ENCODE measurements around the gene NCR3LG1. TPM values are rescaled to one million over a fixed set of nuclear protein-coding genes. Genes with fewer than 3 reads are reported as not detected.

Gene NCR3LG1
- total RNA-seq, 1 experiment from 2014 or later: 0.03 TPM

- peak; percentile 77 for DNase-seq
- Histone ChIP-seq H3K4me3 (ENCODE audit: insufficient read depth, low read depth, low read length) (peak overlapping the region; percentile 40), H3K27me3 (ENCODE audit: control insufficient read depth, insufficient read depth, low read length) (peaks cover 47% of the 10 kb centered on the region), H3K36me3 (replicated peaks; ENCODE audit: control insufficient read depth, insufficient read depth, low read length) (no peaks in the 10 kb centered on the region)
These were observed 1.6 kb downstream of the NCR3LG1 start for GRCh38 chr11:17352950-17353820.

- H3K36me3 ChIP-seq (replicated peaks; ENCODE audit: control insufficient read depth, insufficient read depth, low read length): no peaks in the 10 kb centered on the region
- H3K27me3 ChIP-seq (ENCODE audit: control insufficient read depth, insufficient read depth, low read length): peaks cover 46% of the 10 kb centered on the region
- peak overlapping the region; percentile 40; the same call in 1 of the 2 replicates for H3K4me3 ChIP-seq (ENCODE audit: insufficient read depth, low read depth, low read length)
- DNase-seq: peak; percentile 15
These were observed 2.4 kb downstream of the NCR3LG1 start for GRCh38 chr11:17353821-17354600.

GRCh38 chr11:17354601-17354991 is 3.0 kb downstream of the NCR3LG1 start:
- H3K4me3 ChIP-seq (ENCODE audit: insufficient read depth, low read depth, low read length): no peak overlapping the region
- DNase-seq: peak; percentile 73
- no peaks in the 10 kb centered on the region for H3K36me3 ChIP-seq (replicated peaks; ENCODE audit: control insufficient read depth, insufficient read depth, low read length)
- peaks cover 41% of the 10 kb centered on the region for H3K27me3 ChIP-seq (ENCODE audit: control insufficient read depth, insufficient read depth, low read length)

- no peaks in the 10 kb centered on the region for H3K36me3 ChIP-seq (replicated peaks; ENCODE audit: control insufficient read depth, insufficient read depth, low read length)
- no peak overlapping the region for H3K4me3 ChIP-seq (ENCODE audit: insufficient read depth, low read depth, low read length)
- no peaks in the 10 kb centered on the region for H3K27me3 ChIP-seq (ENCODE audit: control insufficient read depth, insufficient read depth, low read length)
- DNase-seq: no peak
These were observed 14.9 kb downstream of the NCR3LG1 start for GRCh38 chr11:17366495-17366894.

GRCh38 chr11:17368551-17368950 is 17.0 kb downstream of the NCR3LG1 start:
- Histone ChIP-seq H3K4me3 (ENCODE audit: insufficient read depth, low read depth, low read length) (no peak overlapping the region), H3K27me3 (ENCODE audit: control insufficient read depth, insufficient read depth, low read length) (no peaks in the 10 kb centered on the region), H3K36me3 (replicated peaks; ENCODE audit: control insufficient read depth, insufficient read depth, low read length) (no peaks in the 10 kb centered on the region; the same call in 1 of the 2 replicates)
- DNase-seq: no peak

GRCh38 chr11:17369094-17369493 is 17.5 kb downstream of the NCR3LG1 start:
- Histone ChIP-seq H3K36me3 (replicated peaks; ENCODE audit: control insufficient read depth, insufficient read depth, low read length) (no peaks in the 10 kb centered on the region; the same call in 1 of the 2 replicates), H3K27me3 (ENCODE audit: control insufficient read depth, insufficient read depth, low read length) (no peaks in the 10 kb centered on the region), H3K4me3 (ENCODE audit: insufficient read depth, low read depth, low read length) (no peak overlapping the region)
- no peak for DNase-seq

- Histone ChIP-seq H3K36me3 (replicated peaks; ENCODE audit: control insufficient read depth, insufficient read depth, low read length) (no peaks in the 10 kb centered on the region; the same call in 1 of the 2 replicates), H3K4me3 (ENCODE audit: insufficient read depth, low read depth, low read length) (no peak overlapping the region), H3K27me3 (ENCODE audit: control insufficient read depth, insufficient read depth, low read length) (no peaks in the 10 kb centered on the region)
- DNase-seq: no peak
These were observed 18.2 kb downstream of the NCR3LG1 start for GRCh38 chr11:17369684-17370243.

- DNase-seq: no peak
- no peak overlapping the region for H3K4me3 ChIP-seq (ENCODE audit: insufficient read depth, low read depth, low read length)
- H3K27me3 ChIP-seq (ENCODE audit: control insufficient read depth, insufficient read depth, low read length): no peaks in the 10 kb centered on the region
- no peaks in the 10 kb centered on the region; the same call in 1 of the 2 replicates for H3K36me3 ChIP-seq (replicated peaks; ENCODE audit: control insufficient read depth, insufficient read depth, low read length)
These were observed 20.0 kb downstream of the NCR3LG1 start for GRCh38 chr11:17371614-17372013.

GRCh38 chr11:17375547-17375946 is 23.9 kb downstream of the NCR3LG1 start:
- no peak for DNase-seq
- Histone ChIP-seq H3K27me3 (ENCODE audit: control insufficient read depth, insufficient read depth, low read length) (no peaks in the 10 kb centered on the region), H3K4me3 (ENCODE audit: insufficient read depth, low read depth, low read length) (no peak overlapping the region), H3K36me3 (replicated peaks; ENCODE audit: control insufficient read depth, insufficient read depth, low read length) (no peaks in the 10 kb centered on the region; the same call in 1 of the 2 replicates)

- H3K4me3 ChIP-seq (ENCODE audit: insufficient read depth, low read depth, low read length): no peak overlapping the region
- H3K27me3 ChIP-seq (ENCODE audit: control insufficient read depth, insufficient read depth, low read length): no peaks in the 10 kb centered on the region
- DNase-seq: no peak
- no peaks in the 10 kb centered on the region; the same call in 1 of the 2 replicates for H3K36me3 ChIP-seq (replicated peaks; ENCODE audit: control insufficient read depth, insufficient read depth, low read length)
These were observed 24.9 kb downstream of the NCR3LG1 start for GRCh38 chr11:17376493-17376892.

- H3K36me3 ChIP-seq (replicated peaks; ENCODE audit: control insufficient read depth, insufficient read depth, low read length): no peaks in the 10 kb centered on the region
- no peak for DNase-seq
- no peak overlapping the region for H3K4me3 ChIP-seq (ENCODE audit: insufficient read depth, low read depth, low read length)
- H3K27me3 ChIP-seq (ENCODE audit: control insufficient read depth, insufficient read depth, low read length): no peaks in the 10 kb centered on the region
These were observed 27.1 kb downstream of the NCR3LG1 start for GRCh38 chr11:17378655-17379054.

- H3K27me3 ChIP-seq (ENCODE audit: control insufficient read depth, insufficient read depth, low read length): no peaks in the 10 kb centered on the region
- DNase-seq: no peak
- H3K36me3 ChIP-seq (replicated peaks; ENCODE audit: control insufficient read depth, insufficient read depth, low read length): no peaks in the 10 kb centered on the region
- no peak overlapping the region for H3K4me3 ChIP-seq (ENCODE audit: insufficient read depth, low read depth, low read length)
These were observed 28.0 kb downstream of the NCR3LG1 start for GRCh38 chr11:17379383-17380180.

- no peak overlapping the region for H3K4me3 ChIP-seq (ENCODE audit: insufficient read depth, low read depth, low read length)
- H3K36me3 ChIP-seq (replicated peaks; ENCODE audit: control insufficient read depth, insufficient read depth, low read length): no peaks in the 10 kb centered on the region
- no peaks in the 10 kb centered on the region for H3K27me3 ChIP-seq (ENCODE audit: control insufficient read depth, insufficient read depth, low read length)
- no peak for DNase-seq
These were observed 29.6 kb downstream of the NCR3LG1 start for GRCh38 chr11:17381156-17381555.
